ENCODE results near the gene TPCN1.

Gene TPCN1

DNA sequence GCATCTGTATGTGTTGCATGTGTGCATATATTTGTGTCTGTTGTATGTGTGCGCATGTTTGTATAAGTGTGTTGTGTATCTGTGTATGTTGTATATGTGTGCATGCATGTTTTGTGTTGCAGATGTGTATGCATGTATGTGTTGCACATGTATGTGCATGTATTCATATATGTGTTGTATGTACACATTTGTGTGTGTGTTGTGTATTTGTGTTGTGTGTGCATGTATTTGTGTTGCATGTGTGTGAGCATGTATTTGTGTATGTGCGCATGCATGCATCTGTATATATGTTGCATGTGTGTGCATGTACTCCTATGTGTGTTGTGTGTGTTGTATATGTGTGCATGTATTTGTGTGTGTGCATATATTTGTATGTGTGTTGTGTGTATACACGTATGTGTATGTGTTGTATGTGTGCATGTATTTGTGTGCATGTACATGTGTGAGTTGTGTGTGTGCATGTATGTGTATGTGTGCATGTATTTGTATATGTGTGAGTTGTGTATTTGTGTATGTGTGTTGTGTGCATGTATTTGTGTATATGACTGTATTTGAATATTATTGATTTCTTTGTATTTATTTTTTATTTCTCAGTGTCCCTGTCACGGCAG, 96.9 kb downstream of the TPCN1 start:
- DNase-seq = no peak

DNA sequence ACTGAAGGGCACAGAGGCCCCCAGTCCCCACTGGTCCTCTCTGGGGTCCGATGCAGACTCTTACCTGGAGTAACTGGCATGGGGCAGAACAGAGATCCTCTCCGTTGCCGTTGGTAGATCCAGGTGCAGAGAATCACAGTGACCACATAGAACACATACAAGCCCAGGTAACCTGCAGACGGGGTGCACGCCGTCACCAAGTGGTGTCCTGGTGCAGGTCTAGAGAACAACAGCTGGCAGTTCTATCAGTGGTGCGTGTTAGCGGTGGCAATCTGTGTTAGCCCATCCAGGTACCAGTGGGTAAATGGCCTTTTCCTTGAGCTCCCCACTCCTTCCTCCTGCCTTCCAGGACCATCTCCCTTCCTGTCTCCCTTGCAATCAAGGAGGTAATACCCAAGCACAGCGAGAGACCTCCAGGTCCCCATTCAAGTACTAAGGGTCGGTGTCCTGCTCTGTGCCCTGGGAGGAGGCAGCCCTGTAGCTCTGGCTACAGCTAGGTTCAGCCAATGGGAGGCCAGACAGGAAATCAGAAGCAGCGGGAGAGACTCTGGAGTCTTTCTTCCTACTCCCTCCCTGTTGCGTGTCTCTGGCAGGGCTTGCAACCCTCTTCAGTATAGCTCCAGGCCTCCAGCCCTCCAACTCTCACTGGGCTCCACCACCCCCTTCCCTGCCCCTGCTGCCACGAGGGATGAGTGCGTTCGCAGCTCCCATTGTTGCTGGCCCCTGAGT, 97.8 kb downstream of the TPCN1 start:
- DNase-seq = no peak

DNA sequence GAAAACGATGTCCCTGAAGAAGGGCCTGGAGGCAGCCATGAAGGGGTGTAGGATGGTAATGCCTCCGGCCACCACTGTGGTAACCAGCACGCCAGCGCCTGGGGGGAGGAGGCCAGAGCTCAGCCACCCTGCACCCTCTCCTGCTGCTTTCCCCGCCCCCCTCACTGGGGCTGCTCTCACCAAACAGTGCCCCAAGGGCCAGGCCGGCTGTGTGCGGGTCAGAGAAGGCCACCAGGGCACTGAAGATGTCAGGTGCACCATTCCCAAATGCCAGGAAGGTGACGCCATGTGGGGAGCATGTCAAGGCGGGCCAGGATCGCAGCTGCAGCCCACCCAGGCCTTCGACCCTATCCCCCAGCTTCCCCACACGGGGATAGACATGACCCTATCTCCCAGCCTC, 99.1 kb downstream of the TPCN1 start:
- no peak for DNase-seq

DNA sequence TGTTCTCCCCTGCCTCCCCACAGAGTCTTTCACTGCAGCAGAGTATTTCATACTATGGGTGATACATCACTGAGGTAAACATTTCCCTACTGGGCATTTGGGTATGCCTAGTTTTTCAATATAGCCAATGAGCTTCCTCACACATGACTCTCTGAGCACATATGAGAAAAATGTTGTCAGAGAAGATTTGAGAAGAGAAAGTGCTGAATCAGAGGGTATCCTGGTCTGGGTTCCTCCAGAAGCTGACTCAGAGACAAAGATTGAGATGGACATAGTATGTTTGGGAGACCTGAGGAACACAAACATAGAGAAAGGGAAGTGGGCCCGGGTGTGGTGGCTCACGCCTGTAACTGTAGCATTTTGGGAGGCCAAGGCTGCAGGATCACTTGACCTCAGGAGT, 101.1 kb downstream of the TPCN1 start:
- DNase-seq = peak; percentile 44

DNA sequence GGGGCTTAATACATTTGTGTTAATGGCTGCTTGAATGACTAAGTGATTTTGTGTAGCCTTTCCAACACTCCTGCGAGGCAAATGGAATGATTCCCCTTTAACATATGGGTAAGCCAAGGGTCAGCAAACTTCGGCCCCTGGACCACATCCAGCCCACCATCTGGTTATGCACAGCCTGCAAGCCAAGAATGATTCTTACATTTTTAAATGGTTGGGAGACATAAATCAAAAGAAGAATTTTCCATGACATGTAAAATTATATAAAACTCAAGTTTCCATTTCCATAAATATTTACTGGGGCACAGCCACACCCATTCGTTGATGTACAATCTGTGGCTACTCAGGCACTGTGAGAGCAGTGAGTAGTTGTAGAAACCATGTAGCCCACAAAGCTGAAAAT, 104.7 kb downstream of the TPCN1 start:
- DNase-seq = no peak

DNA sequence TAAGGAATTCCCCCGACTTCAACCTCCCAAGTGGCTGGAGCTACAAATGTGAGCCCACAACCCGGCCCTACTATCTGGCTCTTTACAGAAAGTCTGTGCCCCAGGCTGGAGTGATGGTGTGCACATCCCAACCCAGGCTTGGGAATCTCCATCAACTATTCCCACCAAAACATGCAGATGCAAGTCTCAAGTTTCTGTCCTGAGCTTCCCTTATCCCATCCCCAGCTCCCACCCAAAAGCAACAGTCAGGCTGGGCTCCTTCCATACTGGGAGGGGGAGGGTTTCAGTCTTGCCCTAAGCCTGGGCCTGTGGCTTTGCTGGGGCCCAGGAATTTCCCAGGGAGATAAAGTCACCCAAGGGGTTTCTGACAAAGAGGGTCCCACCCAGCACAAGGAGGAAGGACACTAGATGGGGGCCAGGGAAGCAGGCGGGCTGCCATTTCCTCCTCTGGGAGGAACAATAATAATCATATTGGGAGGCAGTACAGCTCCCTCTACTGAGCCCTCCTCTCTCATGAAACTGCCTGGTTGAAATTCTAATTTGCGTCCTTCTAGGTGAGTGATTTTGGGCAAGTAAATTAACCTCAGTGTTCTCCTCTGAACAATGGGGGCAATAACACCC, 105.6 kb downstream of the TPCN1 start:
- DNase-seq = no peak

DNA sequence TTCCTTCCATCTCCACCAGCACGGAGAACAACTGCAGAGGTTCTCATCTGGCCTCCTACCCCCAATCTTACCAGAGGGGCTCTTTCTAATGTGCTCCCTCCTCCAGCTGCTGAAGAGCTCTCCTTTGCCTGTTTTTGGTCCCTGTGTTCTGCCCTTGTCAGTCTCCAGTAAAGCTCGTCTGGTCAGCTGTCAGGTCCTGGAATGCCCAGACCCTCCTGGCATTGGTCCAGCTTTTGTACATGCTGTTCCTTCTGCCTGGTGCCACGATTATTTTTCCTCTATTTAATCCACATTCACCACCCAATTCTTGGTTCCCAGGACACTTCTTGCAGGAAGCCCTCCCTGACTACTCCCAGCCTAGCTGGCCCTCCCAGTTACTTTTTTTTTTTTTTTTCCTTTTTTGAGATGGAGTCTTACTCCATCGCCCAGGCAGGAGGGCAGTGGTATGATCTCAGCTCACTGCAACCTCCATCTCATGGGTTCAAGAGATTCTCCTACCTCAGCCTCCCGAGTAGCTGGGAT, 107.2 kb downstream of the TPCN1 start:
- DNase-seq = no peak

DNA sequence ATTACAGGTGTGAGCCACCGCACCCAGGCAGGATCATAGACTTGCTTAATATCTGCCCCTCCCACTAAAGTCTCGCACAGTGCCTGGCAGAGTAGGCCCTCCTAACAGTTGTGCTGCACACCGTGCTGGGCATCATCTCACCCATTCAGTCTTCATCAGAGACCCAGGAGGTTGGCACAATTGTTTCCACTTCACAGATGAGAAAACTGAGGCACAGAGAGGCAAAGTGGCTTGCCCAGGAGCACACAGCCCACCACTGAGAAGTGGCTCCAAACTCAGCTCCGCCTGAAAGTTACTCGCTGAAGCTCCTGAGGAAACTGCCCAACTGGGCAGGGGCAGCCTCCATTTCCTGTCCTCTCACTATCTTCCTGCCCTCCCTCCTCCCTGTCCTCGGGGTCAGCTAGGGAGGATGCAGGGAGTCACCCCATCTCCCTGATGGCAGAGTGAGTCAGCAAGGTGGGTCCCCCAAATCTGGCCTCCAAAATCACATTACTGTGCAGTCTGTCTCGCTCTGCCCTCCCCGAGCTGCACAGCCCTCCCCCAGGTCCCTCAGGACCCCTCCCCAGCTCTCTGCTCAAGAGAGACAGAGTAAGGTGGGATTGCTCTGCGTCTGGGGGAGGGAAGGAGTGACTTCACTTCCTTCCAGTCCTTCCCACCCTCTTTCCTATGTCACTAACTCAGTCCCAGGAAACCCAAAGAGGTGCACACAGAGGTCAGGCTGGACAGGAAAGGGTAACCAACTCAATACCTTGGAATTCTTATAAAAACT, 107.9 kb downstream of the TPCN1 start:
- no peak for DNase-seq

DNA sequence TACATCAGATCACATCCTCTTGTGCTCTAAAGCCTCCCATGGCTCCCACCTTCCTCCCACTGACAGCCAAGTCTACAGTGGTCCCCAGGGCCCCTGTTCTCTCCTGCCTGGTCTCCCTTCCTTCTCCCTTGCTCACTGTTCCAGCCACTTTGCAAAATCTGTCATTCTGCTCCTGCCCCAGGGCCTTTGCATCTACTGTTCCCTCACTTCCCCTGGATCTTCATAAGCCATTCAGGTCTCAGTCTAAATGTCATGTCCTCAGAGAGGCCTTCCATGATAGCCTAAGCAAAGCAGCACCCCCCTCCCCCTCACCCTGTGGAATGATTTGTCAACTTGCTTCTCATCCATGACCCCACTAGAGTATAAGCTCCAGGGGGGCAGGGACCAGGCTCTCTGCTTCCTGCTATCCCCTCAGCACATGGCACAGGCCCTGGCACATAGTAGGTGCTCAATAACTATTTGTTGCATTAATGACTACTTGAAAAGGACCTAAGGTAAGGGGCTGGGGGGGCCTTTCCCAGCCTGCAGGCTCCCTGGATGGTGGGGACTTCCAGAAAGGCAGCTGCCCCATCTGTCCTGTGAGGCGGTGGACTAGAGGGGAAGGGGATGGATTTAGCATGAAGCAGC, 108.6 kb downstream of the TPCN1 start:
- no peak for DNase-seq

DNA sequence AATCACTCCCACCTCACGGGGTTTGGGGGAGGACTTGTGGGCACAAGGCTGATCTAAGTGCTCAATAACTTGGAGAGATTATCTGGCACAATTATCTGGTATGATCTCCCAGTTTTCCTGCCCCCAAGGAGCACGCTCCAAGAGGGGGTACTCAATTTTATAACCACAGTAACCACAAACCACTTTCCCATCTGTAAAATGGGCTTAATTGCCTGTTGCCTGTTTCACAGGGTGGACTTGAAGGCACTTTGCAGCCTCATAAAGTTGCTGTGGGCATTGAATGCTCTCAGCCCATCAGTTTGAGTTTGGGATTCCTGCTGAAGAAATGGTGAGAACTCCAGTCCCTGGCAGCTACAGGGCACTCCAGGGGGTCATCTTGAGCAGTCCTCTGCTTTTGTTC, 109.2 kb downstream of the TPCN1 start:
- no peak for DNase-seq

DNA sequence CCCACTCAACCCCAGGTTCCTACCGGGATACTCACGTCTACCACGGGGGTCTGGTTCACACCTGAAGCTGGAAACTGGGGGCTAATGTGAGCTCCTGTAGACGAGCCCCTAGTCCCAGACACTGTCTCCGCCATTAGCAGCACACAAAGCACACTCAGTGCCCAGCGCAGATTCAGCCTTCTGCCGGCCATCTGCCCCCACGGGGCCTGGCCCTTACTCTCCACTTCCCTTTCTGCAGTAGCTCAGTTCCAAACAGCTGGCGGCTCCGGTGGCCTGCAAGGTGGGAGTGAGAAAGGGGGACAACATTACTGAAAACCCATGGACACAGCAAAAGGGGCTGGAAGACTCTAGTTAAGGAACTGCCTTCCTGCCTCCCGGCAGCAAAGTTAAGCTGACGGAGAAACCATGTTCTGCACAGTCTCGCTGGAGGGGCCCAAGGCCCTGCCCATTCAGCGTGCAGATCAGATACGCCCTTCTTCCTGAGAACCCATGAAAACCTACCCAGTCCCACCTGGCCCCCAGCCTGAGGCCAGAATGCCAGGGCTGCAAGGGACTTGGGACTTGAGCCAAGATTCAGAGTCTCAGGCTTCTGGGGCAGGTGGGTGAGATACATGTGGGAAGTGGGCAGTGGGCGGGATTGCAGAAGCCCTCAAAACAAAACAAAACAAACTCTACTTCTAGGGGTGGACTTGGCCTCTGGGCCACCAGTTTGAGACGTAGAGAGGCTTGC, 111.6 kb downstream of the TPCN1 start:
- DNase-seq = peak; percentile 29

DNA sequence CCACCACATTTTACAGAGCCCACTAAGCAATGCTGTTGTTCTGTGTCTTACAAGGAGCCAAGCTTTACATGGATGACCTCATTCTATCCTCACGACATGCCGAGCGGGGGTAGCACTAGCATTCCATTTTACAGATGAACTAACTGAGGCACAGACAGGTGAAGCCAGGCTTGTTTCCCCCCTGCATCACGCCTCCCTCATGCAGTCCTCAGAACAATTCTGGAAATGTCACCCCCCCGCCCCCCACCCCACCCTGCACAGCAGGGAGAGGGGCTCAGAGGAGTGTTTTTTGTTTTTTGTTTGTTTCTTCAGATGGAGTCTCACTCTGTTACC, 112.1 kb downstream of the TPCN1 start:
- no peak for DNase-seq

DNA sequence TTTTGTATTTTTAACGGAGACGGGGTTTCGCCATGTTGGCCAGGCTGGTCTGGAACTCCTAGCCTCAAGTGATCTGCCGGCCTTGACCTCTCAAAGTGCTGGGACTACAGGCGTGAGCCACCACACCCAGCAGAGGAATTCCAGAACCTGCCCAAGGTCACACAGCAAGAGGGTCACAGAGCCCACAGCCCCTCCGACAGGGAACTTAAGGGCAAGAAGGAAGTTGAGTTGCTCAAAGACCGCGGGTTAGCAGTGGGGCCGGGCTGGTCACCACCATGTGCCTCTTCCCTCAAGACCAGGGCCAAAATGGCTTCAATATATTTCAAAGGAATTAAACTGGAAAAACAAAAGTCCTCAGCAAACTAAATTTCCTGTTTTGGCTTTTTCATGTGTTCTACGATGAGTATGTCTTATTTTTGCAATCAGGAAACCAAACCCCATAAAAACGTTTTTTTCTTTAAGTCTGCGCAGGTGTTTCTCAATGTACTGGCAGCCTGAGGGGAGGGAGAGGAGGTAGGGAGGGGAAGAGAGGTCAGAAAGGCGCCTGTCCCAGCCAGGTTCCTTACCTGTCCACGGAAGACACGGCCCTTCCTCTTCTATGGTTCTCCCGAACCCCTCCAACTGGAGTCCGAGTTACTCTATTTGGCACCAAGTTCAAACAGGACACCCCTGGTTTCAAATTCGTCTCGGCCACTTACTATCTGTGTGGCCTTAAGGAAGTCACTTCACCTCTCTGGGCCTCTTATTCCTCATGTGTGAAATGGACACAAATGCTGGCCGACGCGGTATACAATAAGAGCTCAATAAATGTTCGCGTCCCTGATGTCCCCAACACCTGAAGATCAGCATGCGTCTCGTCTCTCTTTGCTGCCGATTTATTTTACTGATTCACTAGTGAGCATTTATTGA, 112.9 kb downstream of the TPCN1 start:
- peak; percentile 32 for DNase-seq

DNA sequence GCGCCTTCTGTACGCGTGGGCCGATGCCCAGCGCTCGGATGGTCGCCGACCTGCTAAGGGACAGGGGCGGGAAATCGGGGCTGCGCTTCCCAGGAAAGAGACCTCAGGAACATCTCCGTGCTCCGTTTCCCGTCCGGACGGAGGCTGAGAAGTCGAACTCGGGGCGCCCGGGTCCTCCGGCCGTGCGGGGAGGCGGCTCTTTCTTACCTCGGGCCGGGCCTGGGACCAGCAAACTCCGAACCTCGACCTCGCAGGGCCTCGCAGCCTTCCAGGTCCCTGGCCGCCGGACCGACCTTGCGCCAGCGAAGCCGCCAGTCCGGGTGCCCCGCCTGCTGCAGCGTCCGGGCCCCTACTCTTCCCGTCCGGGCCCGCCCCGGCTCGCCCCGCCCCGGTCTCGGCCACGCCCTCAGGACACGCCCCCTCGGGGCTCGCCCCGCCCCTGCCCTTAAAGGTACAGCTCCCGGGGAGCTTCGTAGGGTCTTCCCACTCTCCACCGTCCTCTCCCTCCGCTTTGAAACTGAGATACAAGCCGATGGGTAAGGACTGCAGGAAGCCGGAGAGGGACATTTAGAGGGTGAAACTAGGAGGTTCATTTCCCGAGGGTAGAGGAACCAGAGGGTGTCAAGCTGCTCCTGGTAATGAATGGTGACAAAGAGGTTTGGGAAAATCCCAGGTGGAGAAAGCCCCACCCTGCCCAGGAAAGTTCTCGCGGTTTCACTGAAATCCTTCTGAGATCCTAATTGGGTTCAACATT, 113.7 kb downstream of the TPCN1 start, which contains the start of gene SLC8B1:
TSS of gene SLC8B1 (minus strand) at position 324 of the 754 bp plus-strand sequence. CDS start 2,231 bp downstream, outside the sequence.
- DNase-seq = peak; percentile 86

DNA sequence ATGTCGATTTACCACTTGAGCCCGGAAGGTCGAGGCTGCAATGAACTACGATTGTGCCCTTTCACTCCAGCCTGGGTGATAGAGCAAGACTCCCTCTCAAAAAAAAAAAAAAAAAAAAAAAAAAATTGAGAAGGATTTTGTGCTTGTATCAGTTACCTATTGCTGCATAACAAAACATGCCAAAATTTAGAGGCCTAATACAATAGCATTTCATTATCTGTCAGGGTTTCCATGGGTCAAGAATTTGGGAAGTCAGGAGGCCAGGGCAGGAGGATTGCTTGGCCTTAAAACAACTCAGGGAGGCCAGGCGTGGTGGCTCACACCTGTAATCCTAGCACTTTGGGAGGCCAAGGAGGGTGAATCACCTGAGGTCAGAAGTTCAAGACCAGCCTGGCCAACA, 118.3 kb downstream of the TPCN1 start:
- DNase-seq = no peak

DNA sequence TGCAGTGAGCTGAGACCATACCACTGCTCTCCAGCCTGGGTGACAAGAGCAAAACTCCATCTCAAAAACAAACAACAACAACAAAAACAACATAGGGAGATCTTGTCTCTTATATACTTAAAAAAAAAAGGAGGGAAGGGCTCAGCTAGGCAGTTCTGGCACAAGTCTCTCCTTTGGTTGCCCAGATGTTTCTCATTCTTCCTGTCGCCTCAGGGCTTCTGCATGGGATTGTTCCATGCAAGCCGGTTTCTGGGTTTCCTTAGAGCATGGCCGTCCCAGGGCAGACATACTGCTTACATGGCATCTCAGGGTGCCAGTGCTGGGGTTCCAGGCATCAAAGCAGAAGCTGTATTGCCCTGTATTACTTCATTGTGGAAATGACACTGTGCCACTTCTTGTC, 118.8 kb downstream of the TPCN1 start:
- DNase-seq = no peak

DNA sequence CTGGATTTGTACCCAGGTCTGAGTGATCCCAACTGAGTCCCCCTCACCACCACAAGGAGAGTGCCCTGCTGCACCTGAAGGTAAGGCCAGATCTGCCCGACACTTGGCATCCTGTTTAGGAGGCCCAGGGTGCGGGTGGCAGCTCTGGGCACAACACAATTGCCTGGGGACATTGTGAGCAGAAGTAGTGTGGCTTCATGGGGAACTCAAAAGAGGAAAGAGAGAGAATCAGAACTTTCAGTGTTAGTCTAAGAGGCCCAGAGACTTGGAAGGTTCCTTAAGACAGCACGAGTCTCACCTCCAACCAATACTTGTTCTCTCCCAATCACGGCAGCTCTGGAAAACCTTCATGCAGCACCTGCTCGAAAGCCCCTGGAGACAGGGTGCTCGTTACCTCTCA, 120.3 kb downstream of the TPCN1 start:
- no peak for DNase-seq

DNA sequence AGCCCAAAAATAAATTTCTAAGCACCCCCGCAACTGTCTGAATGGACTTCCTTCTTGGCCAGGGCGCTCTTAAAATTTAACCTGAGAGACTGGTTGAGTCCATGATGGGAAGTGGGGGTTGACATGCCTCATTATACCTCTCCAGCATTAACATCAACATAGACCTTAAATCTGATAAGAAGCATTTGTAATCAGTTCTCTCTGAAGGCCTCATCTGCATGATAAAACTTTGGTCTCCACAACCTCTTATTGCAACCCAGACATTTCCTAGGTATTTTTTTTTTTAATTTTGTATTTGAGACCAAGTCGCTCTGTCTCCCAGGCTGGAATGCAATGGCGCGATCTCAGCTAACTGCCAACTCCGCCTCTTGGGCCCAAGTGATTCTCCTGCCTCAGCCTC, 124.1 kb downstream of the TPCN1 start:
- DNase-seq = no peak

DNA sequence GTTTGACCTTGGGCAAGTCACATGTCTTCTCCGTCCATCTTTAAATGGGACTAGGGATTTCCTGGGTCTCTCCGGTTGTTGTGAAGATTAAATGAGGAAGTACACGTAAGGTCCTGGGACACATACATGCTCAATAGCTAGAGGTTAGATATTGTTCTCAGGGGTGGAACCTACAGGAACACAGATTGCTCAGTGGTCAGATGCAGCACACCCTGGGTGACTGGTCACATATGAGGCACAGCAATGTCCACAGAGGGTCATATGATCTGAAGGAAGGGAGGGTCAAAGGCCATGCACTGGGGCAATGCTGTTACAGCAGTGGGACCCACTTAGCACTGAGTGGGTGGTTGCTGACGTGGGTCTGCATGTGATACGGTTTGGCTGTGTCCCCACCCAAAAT, 125.1 kb downstream of the TPCN1 start:
- DNase-seq = no peak

DNA sequence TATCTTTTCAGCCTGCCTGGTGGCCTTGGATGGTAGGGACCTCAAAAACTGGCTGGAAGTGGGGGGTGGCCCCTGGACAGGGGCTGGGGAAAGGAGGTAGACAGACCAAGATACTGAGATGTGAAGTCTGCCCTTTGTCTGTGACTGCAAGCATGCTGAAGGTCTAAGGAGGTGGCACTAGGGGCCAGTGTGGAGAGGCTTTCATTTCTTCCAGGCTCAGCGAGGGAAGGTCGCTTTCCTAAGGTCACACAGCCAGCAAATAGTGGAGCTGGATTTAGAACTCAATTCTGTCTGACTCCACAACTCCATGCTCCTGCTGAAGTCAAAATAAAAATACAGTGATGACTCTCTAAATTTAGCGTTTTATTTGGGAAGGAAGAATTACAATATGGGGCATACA, 125.8 kb downstream of the TPCN1 start:
- no peak for DNase-seq
